Aorta (tissue), 5 donors: ENCODE measurements around the gene PIGQ. TPM values are rescaled to one million over a fixed set of nuclear protein-coding genes. Genes with fewer than 3 reads are reported as not detected.
"Not testable (repeated sequence)": the region's sequence is repeated elsewhere in the genome, so short reads cannot be mapped to it uniquely, and the experiment has no call there.

Experiments
- ATAC-seq: fragments of 200-7000 bp; cut with Tn5 transposase; one replicate; pipeline ENCODE4 v1.9.1; 2022; ENCODE audit warnings: moderate library complexity; ENCODE audit not compliant: low FRiP score
- DNase-seq, 2 donors: peaks; one replicate each; pipeline ENCODE4 v3.0.0-alpha.2; 2020
- H3K27ac ChIP-seq, 2 donors: one replicate each; pipeline ENCODE4 v1.5.1; 2013; ENCODE audit warnings: low read length in 2 of 2, mild to moderate bottlenecking in 2 of 2, moderate library complexity in 2 of 2, control low read depth in 1 of 2, inconsistent platforms in 1 of 2, low read depth in 1 of 2
- H3K27me3 ChIP-seq, 2 donors: one replicate each; pipeline ENCODE4 v1.6.1; 2013; ENCODE audit warnings: control low read depth in 1 of 2, low read length in 1 of 2, mild to moderate bottlenecking in 1 of 2, moderate library complexity in 1 of 2; ENCODE audit not compliant: insufficient read depth in 2 of 2, control insufficient read depth in 1 of 2
- H3K36me3 ChIP-seq, 2 donors: one replicate each; pipeline ENCODE4 v1.6.1; 2013; ENCODE audit warnings: control low read depth in 1 of 2, low read length in 1 of 2, mild to moderate bottlenecking in 1 of 2; ENCODE audit not compliant: insufficient read depth in 2 of 2, control insufficient read depth in 1 of 2
- H3K4me1 ChIP-seq, 2 donors: one replicate each; pipeline ENCODE4 v1.6.1; 2013; ENCODE audit warnings: low read length in 2 of 2, control low read depth in 1 of 2, mild to moderate bottlenecking in 1 of 2, moderate library complexity in 1 of 2; ENCODE audit not compliant: insufficient read depth in 2 of 2, control insufficient read depth in 1 of 2
- H3K4me3 ChIP-seq, 2 donors: one replicate each; pipeline ENCODE4 v1.5.1; 2013; ENCODE audit warnings: low read length in 2 of 2, control low read depth in 1 of 2, mild to moderate bottlenecking in 1 of 2
- H3K9me3 ChIP-seq: one replicate; pipeline ENCODE4 v1.6.1; 2013; ENCODE audit warnings: mild to moderate bottlenecking, low read length; ENCODE audit not compliant: control insufficient read depth
- WGBS, 2 donors: extraction: QIAGEN DNeasy Blood & Tissue Kit; methylation state at CpG; one replicate each; pipeline ENCODE4 v1.1.7; 2013; 5-methylcytosine and 5-hydroxymethylcytosine counted together
- intact Hi-C, 2 donors: fragments of 100-400 bp; cut with DNase I; formaldehyde crosslinking; loops; one replicate each; pipeline versions ENCODE4 v1.14.2 to v1.15.0; 2022
- polyA plus RNA-seq, 2 donors: library from polyadenylated mRNA; stranded (reverse); fragments of 200-250 nt; gene quantifications; one replicate each; pipeline ENCODE4 v1.2.3, GENCODE V29; 2013
- total RNA-seq, 2 donors: library from RNA; stranded (reverse); fragmentation: NEBNext Ultra II Directional; extraction: Animal tissue kit (Norgen Biotek cat#: 25700); gene quantifications; one replicate each; pipeline ENCODE4 v1.2.1, GENCODE V29; 2021
- donor health status: healthy with polysubstance abuse.
- donor health status: Bipolar disorder and iron deficiency.
- donor health status: DM: no; HTN: no; CAD: no.
- donor health status: DM: no; HTN: no; CAD: no.
- donor health status: DM: yes; HTN: yes; CAD: no.

Gene PIGQ
- total and polyA plus RNA-seq, 4 donors = 10.8 to 92.2 (median 32.2) TPM

DNA sequence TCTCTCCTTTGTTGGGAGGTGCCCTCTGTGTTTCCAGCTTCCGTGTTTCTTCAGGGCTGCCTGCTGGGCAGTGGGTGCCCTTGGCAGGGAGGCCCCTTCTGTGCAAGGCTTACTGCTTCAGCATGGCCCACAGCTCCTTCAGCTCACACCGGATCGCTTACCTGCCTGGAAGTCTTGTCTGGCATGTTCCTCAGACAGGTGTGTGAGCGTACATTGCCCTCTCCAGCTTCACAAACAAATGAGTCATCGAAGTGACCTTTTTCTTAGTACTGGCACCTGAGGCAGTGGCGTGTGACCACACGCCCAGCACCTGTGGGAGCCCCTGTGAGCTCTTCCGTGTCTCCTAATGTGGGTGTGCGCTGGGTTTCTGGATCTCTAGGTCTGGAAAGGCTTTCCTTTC, 23.6 kb downstream of the PIGQ start:
- Histone ChIP-seq H3K4me3 (no peak overlapping the region), H3K27me3 (no peaks in the 10 kb centered on the region), H3K27ac (no peak overlapping the region), H3K4me1 (no peaks in the 10 kb centered on the region), H3K36me3 (no peaks in the 10 kb centered on the region), H3K9me3 (no peaks in the 10 kb centered on the region)
- 82 to 88% methylated on average over 9 of the region's 9 CpGs for WGBS, 2 donors
- DNase-seq (no peak), ATAC-seq (no peak)
- intact Hi-C loops = no loop called here

DNA sequence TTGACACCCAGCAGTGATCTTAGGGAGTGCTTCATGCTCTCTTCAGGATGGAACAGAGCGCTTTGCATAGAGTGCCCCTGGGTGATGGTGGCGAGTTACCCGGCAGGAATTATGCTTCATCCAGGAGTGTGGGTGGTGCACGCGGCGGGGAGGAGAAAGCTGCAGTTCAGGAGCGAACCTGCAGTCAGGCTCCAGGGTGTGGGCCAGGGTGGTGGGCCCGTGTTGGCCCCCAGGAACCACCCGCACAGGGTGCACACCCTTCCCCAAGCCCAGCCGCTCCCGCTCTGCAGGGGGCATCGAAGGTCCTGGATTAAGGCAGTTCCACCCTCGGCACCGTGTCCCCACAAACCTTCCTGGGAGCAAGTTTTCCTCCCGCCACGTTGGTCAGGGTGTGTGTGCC, 24.0 kb downstream of the PIGQ start:
- intact Hi-C loops = no loop called here
- no peak overlapping the region for H3K4me3 ChIP-seq
- DNase-seq (peak in 1 of 2 donors; percentile 45), ATAC-seq (no peak)
- no peak overlapping the region for H3K27ac ChIP-seq
- no peaks in the 10 kb centered on the region for H3K9me3 ChIP-seq
- H3K36me3 ChIP-seq = no peaks in the 10 kb centered on the region
- H3K27me3 ChIP-seq = no peaks in the 10 kb centered on the region
- WGBS, 2 donors = 86 to 87% methylated on average over 16 of the region's 16 CpGs
- H3K4me1 ChIP-seq = no peaks in the 10 kb centered on the region

DNA sequence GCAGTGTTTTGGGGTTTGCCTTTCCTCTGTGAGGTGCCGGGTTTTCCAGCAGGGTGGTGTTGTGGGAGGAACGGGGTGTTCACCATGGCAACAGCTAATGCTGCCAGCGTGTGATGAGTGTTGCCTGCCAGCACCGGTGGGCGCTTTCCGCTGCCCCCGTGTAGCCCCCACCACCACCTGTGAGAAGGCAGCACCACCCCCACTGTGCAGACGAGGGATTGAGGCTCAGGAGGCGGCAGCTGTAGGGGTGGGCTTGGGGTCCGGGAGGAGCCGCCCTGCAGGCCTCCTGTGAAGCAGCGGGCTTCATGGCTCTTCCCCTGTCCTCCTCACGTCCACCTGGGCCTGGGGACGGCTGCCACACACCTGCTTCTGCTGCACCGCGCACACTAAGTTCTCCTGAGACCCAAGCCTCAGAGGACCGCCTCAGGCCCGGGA, 25.3 kb downstream of the PIGQ start:
- H3K27ac ChIP-seq = no peak overlapping the region
- H3K36me3 ChIP-seq = no peaks in the 10 kb centered on the region
- H3K4me1 ChIP-seq = no peaks in the 10 kb centered on the region
- no peaks in the 10 kb centered on the region for H3K9me3 ChIP-seq
- DNase-seq (no peak), ATAC-seq (no peak)
- intact Hi-C loops = no loop called here
- no peak overlapping the region for H3K4me3 ChIP-seq
- 81 to 85% methylated on average over 15 to 18 of the region's 18 CpGs for WGBS, 2 donors
- H3K27me3 ChIP-seq = no peaks in the 10 kb centered on the region

DNA sequence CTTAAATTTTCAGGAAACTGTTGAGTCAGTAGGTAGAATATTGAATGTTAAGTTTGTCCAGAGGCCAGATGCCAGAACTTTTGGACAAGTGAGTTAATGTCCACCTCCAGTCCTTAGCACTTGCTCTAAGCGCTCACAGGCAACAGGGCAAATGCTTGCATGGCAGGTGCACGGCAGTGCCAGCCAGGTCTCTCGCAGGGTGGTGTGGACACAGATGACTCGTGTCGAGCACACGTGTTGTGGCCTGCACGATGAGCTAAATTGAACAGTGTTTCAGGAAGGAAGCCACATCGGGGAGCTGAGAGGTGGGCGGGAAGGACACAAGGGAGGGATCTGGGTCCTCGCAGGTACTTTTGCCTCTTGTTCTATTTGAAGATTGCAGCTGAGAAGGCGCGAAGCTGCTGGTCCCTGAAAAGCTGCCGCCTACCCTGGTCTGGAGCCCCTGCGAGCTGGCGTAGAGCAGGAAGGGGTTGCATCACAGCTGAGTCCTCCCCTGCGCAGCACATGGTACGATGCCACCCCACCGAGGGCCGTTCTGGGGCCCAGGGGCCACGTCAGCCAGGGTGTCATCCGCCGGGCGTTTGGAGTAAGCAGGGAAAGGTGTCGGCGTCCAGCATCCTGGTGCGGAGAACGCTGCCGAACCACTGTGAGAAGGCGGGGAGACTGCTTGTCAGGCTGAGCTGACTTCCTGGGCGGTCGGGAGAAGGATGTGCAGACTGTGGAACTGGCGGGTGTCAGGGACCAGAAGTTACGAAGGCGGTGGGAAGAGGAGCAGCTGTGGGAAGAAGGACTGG, 26.4 kb downstream of the PIGQ start:
- no peaks in the 10 kb centered on the region for H3K27me3 ChIP-seq
- WGBS, 2 donors = 92 to 94% methylated on average over 34 of the region's 34 CpGs
- intact Hi-C loops = no loop called here
- H3K36me3 ChIP-seq = no peaks in the 10 kb centered on the region
- ATAC-seq = no peak
- no peak overlapping the region for H3K27ac ChIP-seq
- no peak for DNase-seq
- no peak overlapping the region for H3K4me3 ChIP-seq
- no peaks in the 10 kb centered on the region for H3K4me1 ChIP-seq
- H3K9me3 ChIP-seq = no peaks in the 10 kb centered on the region

DNA sequence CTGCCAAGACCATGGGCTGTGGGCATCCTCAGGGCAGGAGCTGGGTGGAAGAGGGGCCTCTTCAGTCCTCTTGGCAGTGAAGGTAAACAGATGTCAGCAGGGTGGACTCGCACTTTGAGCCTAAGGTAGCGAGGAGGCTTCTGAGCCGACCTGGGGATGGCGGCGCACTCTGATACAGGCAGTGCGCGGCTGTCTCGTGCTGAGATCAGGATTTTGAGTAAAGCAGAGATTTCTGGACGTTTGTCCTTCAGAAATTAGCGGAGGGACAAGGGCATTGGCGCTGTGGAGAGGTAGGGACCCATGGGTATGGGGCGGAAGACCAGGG, 26.9 kb downstream of the PIGQ start:
- intact Hi-C loops = no loop called here
- no peak for ATAC-seq
- H3K9me3 ChIP-seq = no peaks in the 10 kb centered on the region
- H3K4me3 ChIP-seq = no peak overlapping the region
- no peak overlapping the region for H3K27ac ChIP-seq
- no peaks in the 10 kb centered on the region for H3K4me1 ChIP-seq
- no peaks in the 10 kb centered on the region for H3K36me3 ChIP-seq
- WGBS, 2 donors = 94 to 95% methylated on average over 12 of the region's 12 CpGs
- no peak for DNase-seq
- no peaks in the 10 kb centered on the region for H3K27me3 ChIP-seq

DNA sequence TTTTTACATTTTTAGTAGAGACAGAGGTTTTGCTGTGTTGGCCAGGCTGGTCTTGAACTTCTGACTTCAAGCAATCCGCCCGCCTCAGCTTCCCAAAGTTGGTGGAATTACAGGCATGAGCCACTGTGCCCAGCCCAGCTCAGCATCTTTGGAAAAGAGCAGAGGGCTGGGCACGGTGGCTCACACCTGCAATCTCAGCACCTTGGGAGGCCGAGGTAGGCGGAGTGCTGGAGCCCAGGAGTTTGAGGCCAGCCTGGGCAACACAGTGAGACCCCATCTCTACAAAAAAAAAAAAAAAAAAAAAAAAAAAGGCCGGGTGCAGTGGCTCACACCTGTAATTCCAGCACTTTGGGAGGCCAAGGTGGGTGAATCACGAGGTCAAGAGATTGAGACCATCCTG, 27.9 kb downstream of the PIGQ start:
- WGBS, 2 donors = 95 to 98% methylated on average over 7 of the region's 7 CpGs
- DNase-seq, ATAC-seq, H3K4me3 ChIP-seq, H3K27ac ChIP-seq, H3K36me3 ChIP-seq, H3K27me3 ChIP-seq, H3K9me3 ChIP-seq, intact Hi-C loops, H3K4me1 ChIP-seq: not testable (repeated sequence)

DNA sequence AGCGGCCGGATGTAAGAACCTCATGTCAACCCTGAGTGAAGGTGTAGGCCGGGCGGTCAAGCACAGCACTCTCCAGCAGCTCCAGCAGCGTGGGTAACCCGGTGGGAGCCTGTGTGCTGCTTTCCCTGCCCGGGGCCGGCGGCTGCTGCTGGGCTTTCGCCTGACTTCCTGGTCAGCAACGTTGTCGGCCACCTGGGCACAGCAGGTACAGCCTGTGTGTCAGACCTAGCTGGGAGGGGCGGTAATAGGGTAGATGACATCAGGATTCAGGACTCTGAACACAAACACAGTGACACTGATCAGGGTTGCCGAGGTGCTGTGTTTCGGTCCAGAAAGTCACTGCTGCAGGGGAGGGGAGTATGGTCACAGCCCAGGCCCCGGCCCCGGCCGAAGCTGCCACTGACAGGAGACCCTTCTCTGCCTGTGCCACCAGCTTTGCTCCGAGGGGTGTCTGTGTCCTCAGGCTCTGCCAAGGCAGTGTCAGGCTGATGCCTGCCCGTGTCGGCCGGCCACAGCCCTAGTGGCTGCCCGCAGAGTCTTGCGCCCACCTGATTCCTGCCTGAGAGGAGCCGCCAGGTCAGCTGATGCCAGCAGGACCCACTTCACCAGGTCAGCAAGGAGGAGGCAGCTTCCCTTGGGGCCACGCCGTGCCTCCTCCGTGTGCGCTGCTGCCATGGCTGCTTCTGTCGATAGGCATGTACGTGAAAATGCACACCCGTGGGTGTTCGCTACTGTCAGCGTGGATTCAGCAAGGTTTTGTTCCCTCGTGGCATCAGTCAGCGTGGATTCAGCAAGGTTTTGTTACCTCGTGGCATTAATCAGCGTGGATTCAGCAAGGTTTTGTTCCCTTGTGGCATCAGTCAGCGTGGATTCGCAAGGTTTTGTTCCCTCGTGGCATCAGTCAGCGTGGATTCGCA, 29.3 kb downstream of the PIGQ start:
- no peaks in the 10 kb centered on the region for H3K27me3 ChIP-seq
- no peaks in the 10 kb centered on the region for H3K36me3 ChIP-seq
- no peaks in the 10 kb centered on the region for H3K9me3 ChIP-seq
- ATAC-seq (no peak), DNase-seq (no peak)
- no peak overlapping the region for H3K27ac ChIP-seq
- no peaks in the 10 kb centered on the region for H3K4me1 ChIP-seq
- 95 to 98% methylated on average over 42 to 43 of the region's 43 CpGs for WGBS, 2 donors
- H3K4me3 ChIP-seq = no peak overlapping the region
- intact Hi-C loops = no loop called here

DNA sequence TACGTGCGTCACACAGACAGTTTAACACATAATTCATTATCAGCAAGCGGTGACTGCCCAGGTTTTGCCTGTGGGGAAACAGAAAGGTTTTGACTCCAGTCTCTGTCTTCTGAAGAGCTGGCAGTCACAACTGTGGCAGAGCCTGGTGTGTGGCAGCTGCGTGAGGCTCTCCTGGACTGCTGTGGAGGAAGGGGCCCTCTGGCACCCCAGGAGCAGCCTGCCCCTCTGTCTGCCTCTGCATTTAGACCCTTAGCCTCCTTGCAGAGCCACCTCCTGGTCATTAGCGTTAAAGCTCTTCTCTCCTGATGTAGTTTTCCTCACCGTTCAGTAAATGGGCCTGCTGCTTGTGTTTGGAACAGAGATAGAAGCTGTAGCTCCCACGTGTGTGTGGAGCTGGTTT, 31.0 kb downstream of the PIGQ start:
- Histone ChIP-seq H3K36me3 (no peaks in the 10 kb centered on the region), H3K27me3 (no peaks in the 10 kb centered on the region), H3K9me3 (no peaks in the 10 kb centered on the region), H3K27ac (no peak overlapping the region), H3K4me3 (no peak overlapping the region), H3K4me1 (no peaks in the 10 kb centered on the region)
- 47 to 53% methylated on average over 7 of the region's 7 CpGs for WGBS, 2 donors
- intact Hi-C loops = no loop called here
- DNase-seq (no peak), ATAC-seq (no peak)

DNA sequence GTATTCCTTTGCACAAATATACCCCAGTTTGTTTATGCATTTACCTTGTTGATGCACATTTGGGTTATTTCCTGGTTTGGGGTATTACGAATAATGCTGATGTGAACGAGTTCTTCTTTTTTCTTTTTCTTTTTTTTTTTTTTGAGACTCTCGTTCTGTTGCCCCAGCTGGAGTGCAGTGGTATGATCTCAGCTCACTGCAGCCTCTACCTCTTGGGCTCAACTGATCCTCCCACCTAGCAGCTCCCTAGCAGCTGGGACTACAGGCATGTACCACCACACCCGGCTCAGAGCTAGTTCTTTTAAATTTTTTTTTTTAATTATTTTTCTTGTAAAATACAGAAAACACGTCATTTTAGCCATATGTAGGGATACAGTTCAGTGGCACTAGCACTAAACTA, 34.2 kb downstream of the PIGQ start:
- Histone ChIP-seq H3K4me3 (no peak overlapping the region), H3K27me3 (no peaks in the 10 kb centered on the region), H3K4me1 (no peaks in the 10 kb centered on the region), H3K36me3 (no peaks in the 10 kb centered on the region), H3K9me3 (no peaks in the 10 kb centered on the region), H3K27ac (no peak overlapping the region)
- intact Hi-C loops = no loop called here
- ATAC-seq (no peak), DNase-seq (no peak)
- WGBS, 2 donors = 82 to 86% methylated on average over 5 of the region's 5 CpGs
